Body of pancreas (tissue), 4 donors: ENCODE data around the gene HEATR5B.

Experiments used
- CTCF ChIP-seq, 7 experiments: fragments of 450-650 bp in 4 of 7; fragments of 200-600 bp in 3 of 7; sonication (generic) in 3 of 7; IDR thresholded peaks; one replicate each; pipeline ENCODE4 v1.5.1; 2016 to 2019; ENCODE audit warnings: antibody characterized with exemption in 7 of 7
- POLR2A ChIP-seq, 3 donors: fragments of 450-650 bp; IDR thresholded peaks; one replicate each; pipeline ENCODE4 v1.6.1; 2016; ENCODE audit warnings: antibody characterized with exemption in 3 of 3, mild to moderate bottlenecking in 2 of 3

DNA sequence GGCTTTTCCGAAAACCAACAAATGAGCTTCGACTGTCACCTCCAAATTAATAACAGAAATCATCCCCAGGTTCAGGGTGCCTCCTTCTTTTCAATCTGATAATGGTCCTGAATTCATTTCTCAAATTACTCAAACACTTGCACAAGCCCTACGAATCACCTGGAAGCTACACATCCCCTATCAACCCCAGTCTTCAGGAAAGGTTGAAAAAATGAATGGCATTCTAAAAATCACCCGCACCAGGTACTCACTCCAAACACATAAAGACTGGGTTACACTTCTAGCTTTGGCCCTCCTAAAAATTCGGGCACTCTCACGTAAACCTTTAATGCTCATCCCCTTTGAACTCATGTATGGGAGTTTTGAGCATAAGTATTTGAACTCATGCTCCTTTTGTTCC, 48.7 kb upstream of the HEATR5B start:
- no peak for TF ChIP-seq CTCF (IDR thresholded peaks at IDR 0.05)
- no peak for TF ChIP-seq POLR2A (IDR thresholded peaks at IDR 0.05)
